ENCODE results near the gene BCAP31. TPM values are rescaled to one million over a fixed set of nuclear protein-coding genes. Genes with fewer than 3 reads are reported as not detected.
A peak's percentile ranks its signal among the peaks of the same experiment; 100 is the strongest.
"Not testable (repeated sequence)": the region's sequence is repeated elsewhere in the genome, so short reads cannot be mapped to it uniquely, and the experiment has no call there.

The BCAP31 gene
- total and polyA plus RNA-seq, 12 donors, result 121 to 343 (median 271) TPM

- DNase-seq, result no peak
- H3K4me3 ChIP-seq, result no peak overlapping the region
- no peaks in the 10 kb centered on the region for H3K27me3 ChIP-seq
- H3K36me3 ChIP-seq (replicated peaks in 1 of 2), result peaks cover 0 to 6% of the 10 kb centered on the region in 2 donors
- no peaks in the 10 kb centered on the region for H3K4me1 ChIP-seq (replicated peaks in 1 of 2)
- WGBS, 4 donors, result 87 to 100% (median 91%) methylated on average over 1 to 6 of the region's 6 CpGs
- H3K27ac ChIP-seq, result no peak overlapping the region
- no peak for TF ChIP-seq POLR2A (IDR thresholded peaks at IDR 0.05)
- no peak for TF ChIP-seq CTCF (IDR thresholded peaks at IDR 0.05)
- H3K9me3 ChIP-seq (replicated peaks in 1 of 3), result no peaks in the 10 kb centered on the region
- intact Hi-C loops (cut with DNase I), result no loop called here
Observed at GRCh38 chrX:153707406-153707805, 16.8 kb downstream of the BCAP31 start.

GRCh38 chrX:153706799-153707198 lies 17.4 kb downstream of the BCAP31 start:
- Histone ChIP-seq H3K9me3 (replicated peaks in 1 of 3) (no peaks in the 10 kb centered on the region), H3K4me1 (replicated peaks in 1 of 2) (no peaks in the 10 kb centered on the region), H3K4me3 (no peak overlapping the region), H3K36me3 (replicated peaks in 1 of 2) (peaks cover 0 to 12% of the 10 kb centered on the region in 2 donors), H3K27ac (no peak overlapping the region), H3K27me3 (no peaks in the 10 kb centered on the region)
- DNase-seq, result peak in 1 of 7 donors; percentile 7
- intact Hi-C loops (cut with DNase I), result no loop called here
- 79 to 91% (median 86%) methylated on average over 9 of the region's 9 CpGs for WGBS, 4 donors
- no peak for TF ChIP-seq POLR2A (IDR thresholded peaks at IDR 0.05)
- TF ChIP-seq CTCF (IDR thresholded peaks at IDR 0.05), result no peak

- H3K4me3 ChIP-seq; intact Hi-C loops (cut with DNase I): not testable (repeated sequence)
Observed at GRCh38 chrX:153705403-153706060, 18.7 kb downstream of the BCAP31 start.

GRCh38 chrX:153704631-153705402 lies 19.4 kb downstream of the BCAP31 start:
- H3K27ac ChIP-seq; H3K4me1 ChIP-seq (replicated peaks in 1 of 2); H3K27me3 ChIP-seq; intact Hi-C loops (cut with DNase I); DNase-seq; H3K4me3 ChIP-seq; H3K9me3 ChIP-seq (replicated peaks in 1 of 3): not testable (repeated sequence)
- 70 to 91% (median 82%) methylated on average over 5 to 11 of the region's 12 CpGs for WGBS, 4 donors
- H3K36me3 ChIP-seq (replicated peaks in 1 of 2), result peaks cover 0 to 16% of the 10 kb centered on the region in 2 donors

More at GRCh38 chrX:153705403-153706060, 18.7 kb downstream of the BCAP31 start:
- not testable (repeated sequence) for H3K9me3 ChIP-seq (replicated peaks in 1 of 3); H3K27me3 ChIP-seq; H3K4me1 ChIP-seq (replicated peaks in 1 of 2); H3K27ac ChIP-seq
- WGBS, 4 donors, result 73 to 88% (median 84%) methylated on average over 15 to 18 of the region's 18 CpGs; no CpG with 5 or more reads in 1 of the 4 donors
- peak in 1 of 7 donors; percentile 17 for DNase-seq
- H3K36me3 ChIP-seq (replicated peaks in 1 of 2), result peaks cover 0 to 16% of the 10 kb centered on the region in 2 donors

GRCh38 chrX:153704021-153704526 lies 20.1 kb downstream of the BCAP31 start:
- H3K4me3 ChIP-seq, result no peak overlapping the region
- H3K4me1 ChIP-seq (replicated peaks in 1 of 2), result peaks cover 0 to 4% of the 10 kb centered on the region in 2 donors
- TF ChIP-seq CTCF (IDR thresholded peaks at IDR 0.05) (no peak), POLR2A (IDR thresholded peaks at IDR 0.05) (no peak)
- peak overlapping the region in 1 of 5 donors; percentile 5 for H3K27ac ChIP-seq
- intact Hi-C loops (cut with DNase I), result no loop called here
- peak in 1 of 7 donors; percentile 6 for DNase-seq
- H3K27me3 ChIP-seq, result no peaks in the 10 kb centered on the region
- H3K36me3 ChIP-seq (replicated peaks in 1 of 2), result peaks cover 0 to 16% of the 10 kb centered on the region in 2 donors
- 85 to 95% (median 86%) methylated on average over 3 to 18 of the region's 18 CpGs for WGBS, 4 donors
- H3K9me3 ChIP-seq (replicated peaks in 1 of 3), result no peaks in the 10 kb centered on the region

Measured in adrenal gland (tissue), 12 donors.